Tibial artery (tissue), 4 donors: ENCODE measurements around the gene OR10H5.
"Not testable (repeated sequence)": the region's sequence is repeated elsewhere in the genome, so short reads cannot be mapped to it uniquely, and the experiment has no call there.

Source experiments
- DNase-seq, 2 donors: peaks; one replicate each; pipeline ENCODE4 v3.0.0-alpha.2; 2019
- H3K27ac ChIP-seq, 2 donors: fragments of 200-600 bp; sonication (generic) in 1 of 2; 1 replicate in 1 of 2; 2 replicates in 1 of 2; pipeline ENCODE4 v1.5.1; 2018 to 2019; ENCODE audit warnings: mild to moderate bottlenecking in 1 of 2
- H3K27me3 ChIP-seq, 2 donors: fragments of 200-600 bp; sonication (generic) in 1 of 2; one replicate each; pipeline versions ENCODE4 v1.5.1 to v1.6.0; 2016 to 2019
- H3K36me3 ChIP-seq, 3 donors: fragments of 200-600 bp; sonication (generic) in 2 of 3; one replicate each; pipeline ENCODE4 v1.5.1; 2016 to 2019; ENCODE audit warnings: mild to moderate bottlenecking in 2 of 3
- H3K4me1 ChIP-seq, 4 donors: fragments of 200-600 bp; sonication (generic) in 2 of 4; 1 replicate in 3 of 4; 2 replicates in 1 of 4; pipeline ENCODE4 v1.5.1; 2016 to 2019
- H3K4me3 ChIP-seq, 2 donors: fragments of 200-600 bp; sonication (generic) in 1 of 2; 1 replicate in 1 of 2; 2 replicates in 1 of 2; pipeline ENCODE4 v1.5.1; 2018 to 2019; ENCODE audit warnings: mild to moderate bottlenecking in 2 of 2
- H3K9me3 ChIP-seq, 3 donors: fragments of 200-600 bp; sonication (generic) in 1 of 3; one replicate each; pipeline ENCODE4 v1.5.1; 2016 to 2019
- CTCF ChIP-seq, 2 experiments: fragments of 200-600 bp in 1 of 2; fragments of 450-650 bp in 1 of 2; IDR thresholded peaks; one replicate each; pipeline ENCODE4 v1.5.1; 2017 to 2019; ENCODE audit warnings: antibody characterized with exemption in 2 of 2, mild to moderate bottlenecking in 1 of 2, moderate library complexity in 1 of 2
- intact Hi-C: fragments of 100-400 bp; cut with DNase I; formaldehyde crosslinking; loops from one replicate; pipeline ENCODE4 v1.15.0; 2023; ENCODE audit warnings: low total_unique reads

Gene OR10H5

GRCh38 chr19:15813916-15814315, 26.5 kb downstream of the OR10H5 start:
- H3K4me1 ChIP-seq = no peaks in the 10 kb centered on the region
- H3K36me3 ChIP-seq = no peaks in the 10 kb centered on the region
- no peak for TF ChIP-seq CTCF (IDR thresholded peaks at IDR 0.05)
- DNase-seq = no peak
- no peak overlapping the region for H3K27ac ChIP-seq
- H3K27me3 ChIP-seq = peaks cover 0 to 40% of the 10 kb centered on the region in 2 donors
- no peaks in the 10 kb centered on the region for H3K9me3 ChIP-seq
- H3K4me3 ChIP-seq = no peak overlapping the region
- intact Hi-C loops = no loop called here

GRCh38 chr19:15815306-15815705, 27.8 kb downstream of the OR10H5 start, which contains the start of gene OR10H1:
Gene OR10H1 (minus strand): TSS chr19:15815664. CDS start chr19:15808037, 7,627 bp downstream.
- H3K36me3 ChIP-seq = no peaks in the 10 kb centered on the region
- H3K27ac ChIP-seq = no peak within 1 kb of the TSS
- DNase-seq = no peak
- peaks cover 0 to 40% of the 10 kb centered on the region in 2 donors for H3K27me3 ChIP-seq
- no peaks in the 10 kb centered on the region for H3K4me1 ChIP-seq
- no peak within 1 kb of the TSS for H3K4me3 ChIP-seq
- intact Hi-C loops = no loop called here
- no peak for TF ChIP-seq CTCF (IDR thresholded peaks at IDR 0.05)
- no peaks in the 10 kb centered on the region for H3K9me3 ChIP-seq

- Histone ChIP-seq H3K27ac (no peak overlapping the region), H3K9me3 (no peaks in the 10 kb centered on the region), H3K4me3 (no peak overlapping the region), H3K4me1 (no peaks in the 10 kb centered on the region), H3K36me3 (no peaks in the 10 kb centered on the region), H3K27me3 (peaks cover 0 to 2% of the 10 kb centered on the region in 2 donors)
- intact Hi-C loops = no loop called here
- no peak for TF ChIP-seq CTCF (IDR thresholded peaks at IDR 0.05)
- no peak for DNase-seq
These were observed 33.2 kb downstream of the OR10H5 start for GRCh38 chr19:15820646-15821045.

GRCh38 chr19:15825753-15826152, 38.3 kb downstream of the OR10H5 start:
- Histone ChIP-seq H3K9me3 (no peaks in the 10 kb centered on the region), H3K27me3 (peaks cover 0 to 24% of the 10 kb centered on the region in 2 donors), H3K4me3 (no peak overlapping the region), H3K27ac (no peak overlapping the region), H3K36me3 (no peaks in the 10 kb centered on the region), H3K4me1 (no peaks in the 10 kb centered on the region)
- no peak for DNase-seq
- intact Hi-C loops = no loop called here
- no peak for TF ChIP-seq CTCF (IDR thresholded peaks at IDR 0.05)

- no peaks in the 10 kb centered on the region for H3K4me1 ChIP-seq
- no peak for TF ChIP-seq CTCF (IDR thresholded peaks at IDR 0.05)
- H3K27me3 ChIP-seq = peaks cover 0 to 26% of the 10 kb centered on the region in 2 donors
- no peaks in the 10 kb centered on the region for H3K36me3 ChIP-seq
- no peak for DNase-seq
- H3K4me3 ChIP-seq = no peak overlapping the region
- intact Hi-C loops = no loop called here
- no peaks in the 10 kb centered on the region for H3K9me3 ChIP-seq
- no peak overlapping the region for H3K27ac ChIP-seq
These were observed 40.7 kb downstream of the OR10H5 start for GRCh38 chr19:15828121-15828610.

- H3K4me3 ChIP-seq, H3K36me3 ChIP-seq, intact Hi-C loops, H3K27ac ChIP-seq, H3K4me1 ChIP-seq, H3K9me3 ChIP-seq, DNase-seq: not testable (repeated sequence)
- H3K27me3 ChIP-seq = peaks cover 0 to 26% of the 10 kb centered on the region in 2 donors
These were observed 41.3 kb downstream of the OR10H5 start for GRCh38 chr19:15828611-15829305.
